Fibroblast of skin of right quadriceps (primary cell): ENCODE measurements around the gene PLCD4.

Experiments
- DNase-seq: peaks from one replicate; pipeline ENCODE4 v3.0.0-alpha.2; 2013

PLCD4 gene

DNA sequence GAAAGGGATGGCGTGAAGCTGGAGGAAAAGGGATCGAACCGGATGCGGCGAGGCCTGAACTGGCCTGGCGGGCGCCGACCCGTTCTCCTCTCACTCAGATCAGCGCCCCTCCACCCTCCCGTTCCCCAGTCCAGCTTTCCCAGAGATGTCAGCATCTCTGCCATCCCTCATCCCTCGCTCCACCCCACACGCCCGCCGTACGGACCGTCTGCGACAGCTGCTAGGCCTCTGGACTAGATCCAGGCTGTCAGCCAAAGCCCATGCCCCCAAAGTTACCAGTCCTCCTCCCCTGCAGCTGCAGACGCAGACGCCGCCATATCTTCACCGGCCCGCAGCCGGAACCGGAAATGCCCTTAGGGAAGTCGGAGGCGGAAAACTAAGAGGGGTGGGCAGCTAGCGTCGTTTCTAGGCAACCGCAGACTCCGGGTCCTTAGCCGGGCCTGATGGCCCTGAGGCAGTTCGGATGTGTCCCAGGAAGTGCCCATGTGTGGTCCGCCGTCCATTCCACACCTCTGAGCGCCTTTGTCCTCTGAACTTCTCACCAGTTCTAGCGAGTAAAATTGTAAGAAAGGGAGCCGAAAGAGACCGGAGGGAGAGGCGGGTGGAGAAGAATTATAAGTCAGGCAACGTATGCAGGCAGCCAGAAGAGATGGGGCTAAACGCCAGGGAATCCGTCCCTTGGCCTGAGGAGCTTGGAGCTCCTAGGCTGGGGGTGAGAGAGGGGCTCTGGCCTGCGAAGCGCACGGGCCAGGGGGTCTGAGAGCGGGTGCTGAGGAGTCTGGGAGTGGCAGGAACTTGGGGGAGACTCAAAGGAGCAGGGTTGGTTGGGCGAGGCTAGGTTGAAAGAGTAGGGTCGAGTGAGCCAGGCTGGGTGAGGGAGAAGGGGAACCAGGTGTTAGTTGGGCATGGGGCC lies 64.2 kb downstream of the PLCD4 start, which contains the start of the genes RNF25 and STK36:
Gene RNF25 (minus strand): TSS at position 349 of the 913 bp plus-strand sequence. CDS start 32 bp downstream, at position 317.
Gene STK36 (plus strand): TSS at position 433 of the 913 bp plus-strand sequence. CDS start 744 bp downstream, outside the sequence.
- peak; percentile 87 for DNase-seq

GRCh38 chr2:218679119-218679518 lies 71.4 kb downstream of the PLCD4 start:
- no peak for DNase-seq

GRCh38 chr2:218680061-218680460 lies 72.4 kb downstream of the PLCD4 start:
- DNase-seq = no peak
